ENCODE results near the gene ODAPH.
"Not testable (repeated sequence)": the region's sequence is repeated elsewhere in the genome, so short reads cannot be mapped to it uniquely, and the experiment has no call there.

- not testable (repeated sequence) for TF ChIP-seq CTCF (IDR thresholded peaks at IDR 0.05); POLR2A (IDR thresholded peaks at IDR 0.05; ENCODE audit: low read depth)
Measured at GRCh38 chr4:75531536-75532143, 24.2 kb upstream of the ODAPH start.
